GM03348 (cell line): ENCODE data around the gene MEIKIN.
A peak's percentile ranks its signal among the peaks of the same experiment; 100 is the strongest.
"Not testable (repeated sequence)": the region's sequence is repeated elsewhere in the genome, so short reads cannot be mapped to it uniquely, and the experiment has no call there.

Experiments used
- DNase-seq: peaks from one replicate; pipeline ENCODE4 v3.0.0; 2012; ENCODE audit warnings: low spot score

Gene MEIKIN

DNA sequence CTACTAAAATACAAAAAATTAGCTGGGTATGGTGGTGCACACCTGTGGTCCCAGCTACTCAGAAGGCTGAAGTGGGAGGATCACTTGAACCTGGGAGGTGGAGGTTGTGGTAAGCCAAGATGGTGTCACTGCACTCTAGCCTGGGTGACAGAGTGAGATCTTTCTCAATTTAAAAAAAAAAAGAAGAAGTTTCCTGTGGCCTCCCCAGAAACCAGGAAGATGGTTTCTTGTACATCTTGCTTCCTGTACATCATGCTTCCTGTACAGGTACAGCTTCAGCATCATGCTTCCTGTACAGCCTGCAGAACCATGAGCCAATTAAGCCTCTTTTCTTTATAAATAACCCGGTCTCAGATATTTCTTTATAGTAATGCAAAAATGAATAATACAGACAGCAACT, 43.2 kb downstream of the MEIKIN start:
- DNase-seq = not testable (repeated sequence)

DNA sequence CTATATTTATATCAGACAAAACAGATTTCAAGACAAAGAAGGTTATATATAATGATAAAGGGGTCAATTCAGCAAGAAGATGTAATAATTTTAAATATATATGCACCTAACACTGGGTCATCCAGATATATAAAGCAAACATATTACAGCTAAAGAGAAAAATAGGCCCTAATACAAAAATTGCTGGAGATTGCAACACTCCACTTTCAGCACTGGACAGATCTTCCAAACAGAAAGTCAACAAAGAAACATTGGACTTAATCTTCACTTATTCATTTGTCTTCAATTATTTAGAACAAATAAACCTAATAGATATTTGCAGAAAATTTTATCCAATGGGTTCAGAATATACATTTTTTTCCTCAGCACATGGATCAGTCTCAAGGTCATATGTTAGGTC, 45.8 kb downstream of the MEIKIN start:
- no peak for DNase-seq

DNA sequence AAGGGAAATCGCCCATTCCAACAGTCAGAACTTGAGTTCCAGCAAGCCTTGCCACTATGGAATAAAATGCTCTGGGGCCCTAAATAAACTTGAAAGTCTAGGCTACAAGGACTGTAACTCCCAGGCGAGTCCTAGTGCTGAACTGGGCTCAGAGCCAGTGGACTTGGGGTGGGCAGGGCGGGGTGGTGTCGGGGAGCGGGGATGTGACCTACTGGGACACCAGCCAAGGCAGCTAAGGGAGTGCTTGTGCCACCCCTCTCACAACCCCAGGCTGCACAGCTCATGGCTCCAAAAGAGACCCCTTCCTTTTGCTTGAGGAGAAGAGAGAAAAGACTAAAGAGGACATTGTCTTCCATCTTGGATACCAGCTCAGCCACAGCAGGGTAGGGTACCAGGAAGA, 61.5 kb downstream of the MEIKIN start:
- DNase-seq = no peak

DNA sequence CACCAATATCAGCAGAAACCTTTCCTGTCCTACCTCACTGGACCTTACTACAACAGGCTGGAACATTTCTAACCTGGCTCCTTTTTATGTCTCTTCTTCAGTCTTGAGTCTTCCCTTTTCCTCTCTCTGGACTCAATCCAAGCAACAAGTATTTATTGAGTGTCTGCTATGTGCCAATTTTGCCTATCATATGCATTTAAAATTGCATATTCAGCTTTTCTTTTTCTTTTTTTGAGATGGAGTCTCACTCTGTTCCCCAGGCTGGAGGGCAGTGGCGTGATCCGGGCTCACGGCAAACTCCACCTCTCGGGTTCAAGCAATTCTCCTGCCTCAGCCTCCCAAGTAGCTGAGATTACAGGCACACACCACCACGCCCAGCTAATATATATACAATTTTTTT, 65.8 kb downstream of the MEIKIN start:
- no peak for DNase-seq

DNA sequence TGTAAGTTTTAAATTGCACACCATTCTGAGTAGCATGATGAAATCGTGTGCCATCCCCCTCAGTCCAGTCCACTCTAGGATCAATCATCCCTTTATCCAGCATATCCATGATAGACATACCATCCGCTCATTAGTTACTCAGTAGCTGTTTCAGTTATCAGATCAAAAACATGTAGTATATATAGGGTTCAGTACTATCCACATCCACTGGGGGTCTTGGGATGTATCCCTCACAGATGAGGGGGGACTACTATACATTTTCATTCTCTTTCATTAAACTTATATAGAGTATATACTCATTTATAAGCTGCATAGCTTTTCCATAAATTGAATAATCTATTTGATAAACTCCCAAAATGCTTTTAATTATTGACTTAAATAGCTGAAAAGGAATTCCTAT, 67.6 kb downstream of the MEIKIN start:
- DNase-seq = no peak

DNA sequence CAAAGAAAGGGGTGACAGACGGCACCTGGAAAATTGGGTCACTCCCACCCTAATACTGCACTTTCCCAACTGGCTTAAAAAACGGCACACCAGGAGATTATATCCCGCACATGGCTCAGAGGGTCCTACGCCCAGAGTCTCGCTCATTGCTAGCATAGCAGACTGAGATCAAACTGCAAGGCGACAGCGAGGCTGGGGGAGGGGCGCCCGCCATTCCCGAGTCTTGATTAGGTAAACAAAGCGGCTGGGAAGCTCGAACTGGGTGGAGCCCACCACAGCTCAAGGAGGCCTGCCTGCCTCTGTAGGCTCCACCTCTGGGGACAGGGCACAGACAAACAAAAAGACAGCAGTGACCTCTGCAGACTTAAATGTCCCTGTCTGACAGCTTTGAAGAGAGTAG, 74.2 kb downstream of the MEIKIN start:
- DNase-seq = not testable (repeated sequence)

DNA sequence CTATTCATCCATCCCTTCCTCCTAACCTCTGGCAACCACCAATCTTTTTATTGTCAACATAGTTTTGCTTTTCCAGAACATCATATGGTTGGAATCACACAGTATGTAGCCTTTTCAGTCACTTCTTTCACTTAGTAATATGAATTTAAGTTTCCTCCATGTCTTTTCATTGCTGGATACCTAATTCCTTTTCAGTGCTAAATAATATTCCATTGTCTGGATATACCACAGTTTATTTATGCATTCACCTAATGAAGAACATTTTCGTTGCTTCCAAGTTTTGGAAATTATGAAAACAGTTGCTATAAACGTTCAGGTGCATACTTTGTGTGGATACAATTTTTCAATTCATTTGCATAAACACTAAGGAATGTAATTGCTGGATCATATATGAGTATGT, 77.9 kb downstream of the MEIKIN start:
- DNase-seq = no peak

DNA sequence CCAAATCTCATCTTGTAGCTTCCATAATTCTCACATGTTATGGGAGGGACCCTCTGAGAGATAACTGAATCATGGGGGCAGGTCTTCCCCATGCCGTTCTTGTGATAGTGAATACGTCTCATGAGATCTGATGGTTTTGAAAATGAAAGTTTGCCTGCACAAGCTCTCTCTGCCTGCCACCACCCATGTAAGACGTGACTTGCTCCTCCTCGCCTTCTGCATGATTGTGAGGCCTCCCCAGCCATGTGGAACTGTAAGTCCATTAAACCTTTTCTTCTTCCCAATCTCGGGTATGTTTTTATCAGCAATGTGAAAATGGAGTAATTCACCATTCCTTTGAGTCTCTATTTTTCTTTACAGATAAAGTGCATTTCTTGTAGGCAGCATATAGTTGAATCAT, 81.8 kb downstream of the MEIKIN start:
- DNase-seq = no peak

DNA sequence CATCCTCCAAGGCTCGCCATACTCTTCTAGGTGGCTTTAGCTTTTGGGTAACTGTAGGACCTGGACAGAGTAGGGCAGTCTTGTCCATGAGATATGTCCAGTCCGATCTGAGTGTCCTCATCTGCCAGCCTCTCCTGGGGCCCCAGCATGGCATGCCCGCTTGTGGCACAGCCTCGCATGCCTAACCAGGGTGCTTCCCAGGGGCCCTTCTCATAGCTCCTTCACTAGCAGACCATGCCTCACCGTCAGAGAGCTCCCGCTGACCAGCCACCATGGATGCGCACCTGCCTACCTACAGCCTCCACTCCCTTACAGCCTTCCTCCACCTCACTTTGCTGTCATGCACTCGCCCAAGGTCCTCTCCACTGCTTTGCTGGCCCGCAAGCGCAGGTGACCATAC, 88.1 kb downstream of the MEIKIN start:
- no peak for DNase-seq

DNA sequence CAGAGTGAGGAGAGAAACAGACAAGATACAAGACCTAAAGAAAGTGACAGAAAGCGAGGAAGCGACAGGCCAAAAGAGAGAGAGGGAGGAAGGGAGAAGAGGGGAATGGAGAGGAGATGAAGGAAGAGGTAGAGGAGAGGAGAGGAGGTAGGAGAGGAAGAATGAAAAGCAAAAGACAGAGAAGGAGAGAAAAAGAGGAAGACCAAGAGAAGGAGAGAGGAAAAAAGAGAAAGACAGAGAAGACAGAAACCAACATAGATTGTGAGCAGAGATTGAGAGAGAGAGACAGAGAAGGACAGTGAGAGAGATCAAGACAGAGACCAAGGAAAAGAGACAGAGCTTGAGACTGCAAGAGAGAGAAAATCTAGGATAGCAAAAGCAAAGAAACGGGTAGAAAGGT, 90.0 kb downstream of the MEIKIN start:
- DNase-seq = no peak

DNA sequence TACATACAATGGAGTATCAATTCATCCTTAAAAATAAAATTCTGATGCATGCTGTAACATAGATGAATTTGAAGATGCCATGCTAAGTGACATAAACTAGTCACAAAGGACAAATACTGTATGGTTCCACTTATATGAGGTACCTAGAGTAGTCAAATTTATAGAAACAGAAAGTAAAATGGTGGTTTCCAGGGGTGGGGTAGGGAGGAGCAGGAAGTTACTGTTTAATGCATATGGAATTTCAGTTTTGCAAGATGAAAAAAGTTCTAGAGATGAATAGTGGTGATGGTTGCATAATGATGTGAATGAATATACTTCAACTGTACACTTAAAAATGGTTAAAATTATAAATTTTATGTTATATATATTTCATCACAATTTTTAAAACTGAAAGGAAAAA, 91.3 kb downstream of the MEIKIN start:
- no peak for DNase-seq

DNA sequence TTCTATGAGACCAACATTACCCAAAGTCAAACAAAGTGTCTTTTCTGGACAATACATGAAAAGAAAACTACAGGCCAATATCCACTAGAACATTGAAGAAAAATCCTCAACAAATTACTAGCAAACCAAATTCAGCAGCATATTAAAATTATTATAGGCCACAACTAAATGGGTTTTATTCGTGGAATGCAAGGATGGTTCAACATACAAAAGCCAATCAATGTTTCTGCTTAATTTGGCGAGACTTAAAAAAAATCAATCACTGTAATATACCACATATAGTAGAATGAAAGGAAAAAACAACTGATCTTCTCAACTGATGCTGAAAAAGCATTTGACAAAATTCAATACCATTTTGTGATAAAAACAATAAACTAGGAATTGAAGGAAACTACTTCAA, 96.8 kb downstream of the MEIKIN start:
- no peak for DNase-seq

DNA sequence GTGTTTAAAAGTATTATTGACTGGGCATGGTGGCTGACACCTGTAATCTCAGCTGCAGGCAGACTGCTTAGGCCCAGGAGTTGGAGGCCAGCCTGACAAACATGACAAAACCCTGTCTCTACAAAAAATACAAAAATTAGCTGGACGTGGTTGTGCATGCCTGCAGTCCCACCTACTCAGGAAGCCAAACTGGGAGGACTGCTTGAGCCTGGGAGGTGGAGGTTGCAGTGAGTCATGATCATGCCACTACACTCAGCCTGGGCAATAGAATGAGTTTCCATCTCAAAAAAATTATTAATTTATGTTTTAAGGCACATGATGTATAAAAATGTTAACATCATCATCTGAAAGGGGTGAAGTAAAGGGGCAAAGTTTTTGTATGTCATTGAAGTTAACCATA, 98.9 kb downstream of the MEIKIN start:
- DNase-seq = no peak

DNA sequence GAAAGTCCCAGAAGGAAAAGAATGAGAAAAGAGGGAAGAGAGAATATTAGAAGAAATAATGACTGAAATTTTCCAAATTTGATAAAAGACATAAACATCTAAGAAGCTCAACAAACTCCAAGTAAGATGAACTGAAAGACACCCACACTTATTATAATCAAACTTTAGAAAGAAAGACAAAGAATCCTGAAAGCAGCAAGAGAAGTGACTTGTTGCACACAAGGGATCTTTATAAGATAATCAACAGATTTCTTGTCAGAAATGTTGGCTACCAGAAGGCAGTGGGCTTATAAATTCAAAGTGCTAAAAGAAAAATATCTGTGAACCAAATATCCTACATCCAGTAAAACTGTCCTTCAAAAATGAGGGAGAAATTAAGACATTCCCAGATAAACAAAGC, 99.6 kb downstream of the MEIKIN start:
- DNase-seq = no peak

DNA sequence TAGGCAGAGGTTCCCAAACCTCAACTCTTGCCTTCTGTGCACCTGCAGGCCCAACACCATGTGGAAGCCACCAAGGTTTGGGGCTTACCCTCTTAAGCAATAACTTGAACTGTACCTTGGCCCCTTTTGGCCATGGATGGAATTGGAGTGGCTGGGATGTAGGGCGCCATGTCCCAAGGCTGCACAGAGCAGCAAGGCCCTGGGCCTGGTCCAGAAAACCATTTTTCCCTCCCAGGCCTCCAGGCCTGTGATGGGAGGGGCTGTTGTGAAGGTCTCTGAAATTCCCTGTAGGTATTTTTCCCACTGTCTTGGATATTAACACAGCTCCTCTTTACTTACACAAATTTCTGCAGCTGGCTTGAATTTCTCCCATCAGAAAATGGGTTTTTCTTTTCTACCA, 102.5 kb downstream of the MEIKIN start:
- not testable (repeated sequence) for DNase-seq

DNA sequence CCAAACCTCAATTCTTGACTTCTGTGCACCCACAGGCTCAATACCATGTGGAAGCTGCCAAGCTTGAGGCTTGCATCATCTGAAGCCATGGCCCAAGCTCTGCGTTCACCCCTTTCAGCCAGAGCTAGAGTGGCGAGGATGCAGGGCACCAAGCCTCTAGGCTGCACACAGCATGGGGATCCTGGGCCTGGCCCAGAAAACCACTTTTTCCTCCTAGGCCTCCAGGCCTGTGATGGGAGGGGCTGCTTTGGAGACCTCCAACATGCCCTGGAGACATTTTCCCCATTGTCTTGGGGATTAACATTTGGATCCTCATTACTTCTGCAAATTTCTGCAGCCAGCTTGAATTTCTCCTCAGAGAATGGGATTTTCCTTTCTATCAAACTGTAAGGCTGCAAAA, 112.8 kb downstream of the MEIKIN start:
- DNase-seq = not testable (repeated sequence)

DNA sequence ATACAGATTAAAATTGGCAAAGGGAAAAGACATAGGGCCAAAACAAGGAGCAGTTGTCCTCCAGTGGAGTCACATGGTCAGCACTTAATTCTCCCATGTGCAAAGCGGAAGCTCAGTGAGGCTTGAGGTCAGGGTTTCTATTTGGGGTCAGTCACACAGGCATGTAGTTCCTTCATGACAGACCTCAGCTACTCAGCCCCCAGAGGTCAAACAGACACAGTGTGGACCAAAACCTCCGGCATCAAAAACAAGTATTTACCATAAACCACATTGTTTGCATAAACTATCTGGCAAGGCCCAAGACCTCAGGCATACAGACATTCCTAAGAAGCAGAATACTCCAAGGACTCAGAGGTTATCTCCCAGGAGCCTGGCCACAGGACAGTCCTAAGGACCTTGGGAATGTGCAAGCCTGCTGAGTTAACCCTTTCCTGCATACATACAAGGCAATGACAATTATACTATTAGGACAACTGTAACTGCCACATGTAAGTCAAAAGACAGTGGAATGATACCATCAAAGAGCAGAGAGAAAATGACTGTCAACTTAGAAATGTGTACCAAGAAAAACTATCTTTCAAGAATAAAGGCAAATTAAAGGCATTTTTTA, 120.0 kb downstream of the MEIKIN start:
- DNase-seq = no peak

DNA sequence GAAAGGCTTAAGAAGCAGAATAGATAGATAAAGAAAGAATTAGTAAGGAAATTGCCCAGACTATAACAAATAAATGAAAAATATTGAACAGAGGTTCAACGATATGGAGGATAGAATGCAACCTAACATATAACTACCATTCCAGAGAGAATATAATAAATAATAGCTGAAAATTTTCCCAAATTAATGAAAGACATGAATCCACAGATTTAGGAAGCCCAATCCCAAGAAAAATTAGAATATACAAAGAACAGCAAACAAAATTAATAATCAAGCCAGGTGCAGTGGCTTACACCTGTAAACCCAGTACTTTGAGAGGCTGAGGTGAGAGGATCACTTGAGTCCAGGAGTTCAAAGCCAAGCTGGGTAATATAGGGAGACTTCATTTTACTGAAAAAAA, 120.8 kb downstream of the MEIKIN start:
- no peak for DNase-seq

DNA sequence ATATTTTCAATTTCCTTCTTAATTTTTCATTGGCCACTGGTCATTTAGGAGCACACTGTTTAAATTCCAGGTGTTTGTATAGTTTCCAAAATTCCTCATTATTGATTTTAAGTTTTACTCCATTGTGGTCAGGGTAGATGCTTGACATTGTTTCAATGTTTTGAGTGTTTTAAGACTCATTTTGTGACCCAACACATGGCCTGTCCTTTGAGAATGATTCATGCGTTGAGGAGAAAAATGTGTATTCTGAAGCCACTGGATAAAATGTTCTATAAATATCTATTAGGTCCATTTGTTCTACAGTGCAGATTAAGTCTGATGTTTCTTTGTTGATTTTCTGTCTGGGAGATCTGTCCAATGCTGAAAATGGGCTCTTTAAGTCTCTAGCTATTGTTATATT, 124.2 kb downstream of the MEIKIN start:
- DNase-seq = no peak

DNA sequence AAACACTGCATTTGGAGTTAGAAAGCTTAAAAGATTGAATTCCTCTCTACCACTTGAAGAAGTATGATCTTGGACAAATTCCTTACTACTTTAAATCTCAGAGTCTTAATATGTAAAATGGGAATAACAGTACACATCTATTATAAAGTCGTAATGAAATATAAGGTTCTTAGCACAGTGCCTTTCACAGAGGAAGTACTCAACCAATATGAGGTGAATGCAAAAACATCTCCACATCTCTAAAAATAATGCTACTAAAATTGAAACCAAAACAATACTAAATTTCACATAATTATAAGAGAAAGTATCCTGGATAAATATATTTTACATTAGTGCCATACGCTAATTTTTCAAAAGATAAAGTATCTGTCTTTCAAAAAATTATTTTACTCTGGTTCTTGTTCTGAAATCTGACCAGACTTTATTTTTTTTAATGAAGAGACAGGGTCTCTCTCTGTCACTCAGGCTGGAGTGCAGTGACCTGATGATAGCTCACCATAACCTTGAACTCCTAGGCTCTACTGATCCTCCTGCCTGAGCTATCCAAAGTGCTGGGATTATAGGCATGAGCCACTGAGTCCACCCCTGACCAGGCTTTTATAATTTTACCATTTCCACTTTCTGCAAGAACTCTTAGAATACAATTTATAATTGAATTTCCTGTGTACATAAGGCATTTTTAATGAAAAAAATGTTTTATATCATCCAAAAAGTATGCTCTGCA, 127.3 kb downstream of the MEIKIN start:
- no peak for DNase-seq

DNA sequence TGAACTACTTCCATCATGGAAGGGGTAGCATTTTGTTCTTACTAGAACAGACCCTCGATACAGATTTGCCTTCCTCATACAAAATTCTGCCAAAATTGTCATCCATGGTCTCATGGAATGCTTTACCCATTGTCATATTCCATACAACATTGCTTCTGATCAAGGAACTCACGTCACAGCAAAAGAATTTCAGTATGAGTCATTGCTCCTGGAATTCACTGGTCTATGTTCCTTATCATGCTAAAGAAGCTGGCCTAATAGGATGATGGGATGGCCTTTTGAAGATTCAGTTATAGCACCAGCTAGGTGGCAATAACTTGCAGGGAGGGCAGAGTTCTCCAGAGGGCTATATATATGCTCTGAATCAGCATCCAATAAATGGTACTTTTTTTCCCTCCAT, 130.5 kb downstream of the MEIKIN start:
- DNase-seq = peak; percentile 48

DNA sequence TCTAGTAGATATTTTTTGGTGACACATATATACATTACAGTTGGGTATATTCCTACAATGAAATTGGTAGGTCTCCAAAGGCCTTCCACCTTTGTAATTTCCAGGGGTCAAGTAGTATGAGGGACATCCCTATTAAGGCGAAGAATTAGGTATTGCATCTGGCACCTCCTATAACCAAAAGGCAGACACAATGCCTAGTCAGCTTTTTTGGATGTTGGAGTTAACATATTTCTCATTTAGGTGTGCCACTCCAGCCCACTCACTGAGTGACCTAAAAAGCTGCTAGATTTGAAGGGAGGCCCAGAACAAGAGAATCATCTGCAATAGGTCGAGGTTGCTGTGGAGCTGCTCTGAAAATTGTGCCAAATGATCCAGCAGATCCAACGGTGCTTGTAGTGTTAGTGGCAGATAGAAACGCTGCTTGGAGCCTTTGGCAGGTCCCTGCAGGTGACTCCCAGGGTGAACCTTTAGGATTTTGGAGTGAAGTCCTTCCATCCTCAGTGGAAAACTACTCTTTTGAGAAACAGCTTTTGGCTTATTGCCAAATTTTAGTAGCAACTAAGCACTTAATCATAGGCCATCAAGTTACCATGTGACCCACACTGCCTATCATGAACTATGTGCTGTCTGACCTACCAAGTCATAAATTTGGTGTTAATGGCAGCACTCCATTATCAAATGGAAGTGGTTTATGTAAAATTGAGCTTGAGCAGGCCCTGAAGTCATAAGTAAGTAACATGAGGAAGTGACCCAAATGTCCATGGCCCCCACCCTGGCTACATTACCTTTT, 132.9 kb downstream of the MEIKIN start:
- no peak for DNase-seq

DNA sequence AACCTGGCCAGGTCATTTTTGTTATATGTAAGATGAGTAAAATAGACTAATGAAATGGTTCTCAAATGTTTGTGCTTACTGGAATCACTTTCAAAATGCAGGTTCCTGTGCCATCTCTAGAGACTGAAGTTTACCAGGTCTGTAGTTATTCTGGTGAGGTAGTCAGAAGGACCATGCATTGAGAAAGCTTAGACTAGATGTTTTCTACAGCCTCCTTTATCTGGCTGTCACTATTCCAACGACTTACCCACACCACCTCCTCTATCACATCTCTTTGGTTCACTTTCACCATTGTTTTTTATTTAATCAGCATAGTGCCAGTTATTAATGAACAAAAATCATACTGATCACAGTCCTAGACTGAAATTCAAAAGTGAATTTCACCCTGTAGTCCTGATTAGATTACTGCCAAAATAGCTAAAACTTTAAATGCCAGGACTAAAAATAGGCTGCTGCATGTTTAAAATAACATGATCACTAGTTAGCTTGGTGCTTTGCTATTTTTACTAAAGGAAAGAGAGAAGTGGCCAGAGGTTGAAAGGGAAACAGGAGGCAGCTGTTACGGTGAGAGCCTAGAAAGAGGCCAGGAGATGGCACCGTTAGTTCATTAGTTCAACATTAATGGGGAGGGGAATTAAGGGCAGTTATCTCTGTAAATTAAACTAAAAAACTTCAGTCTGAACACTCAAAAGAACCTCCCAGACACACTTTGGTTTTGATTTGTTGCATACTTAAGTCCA, 134.8 kb downstream of the MEIKIN start:
- DNase-seq = peak; percentile 29
